ENCODE results near the gene CPA1.
"Not testable (repeated sequence)": the region's sequence is repeated elsewhere in the genome, so short reads cannot be mapped to it uniquely, and the experiment has no call there.

CPA1 gene

GRCh38 chr7:130372402-130373165, 7.7 kb upstream of the CPA1 start:
- TF ChIP-seq Cebpa-rat (IDR thresholded peaks at IDR 0.05) = no peak
- no peak overlapping the region for H3K9ac ChIP-seq
- no peak overlapping the region for H3K27ac ChIP-seq

GRCh38 chr7:130374507-130374906, 5.8 kb upstream of the CPA1 start:
- H3K4me3 ChIP-seq = no peak overlapping the region
- no peaks in the 10 kb centered on the region for H3K4me1 ChIP-seq
- no peak for TF ChIP-seq Cebpa-rat (IDR thresholded peaks at IDR 0.05)
- H3K36me3 ChIP-seq = no peaks in the 10 kb centered on the region
- peaks cover 21% of the 10 kb centered on the region for H3K9me3 ChIP-seq
- no peak overlapping the region for H3K9ac ChIP-seq
- H4K20me1 ChIP-seq = no peaks in the 10 kb centered on the region
- H3K27me3 ChIP-seq = no peaks in the 10 kb centered on the region
- H3K4me2 ChIP-seq = no peak overlapping the region
- no peak overlapping the region for H3K27ac ChIP-seq

More at GRCh38 chr7:130372402-130373165, 7.7 kb upstream of the CPA1 start:
- Histone ChIP-seq H3K4me1 (no peaks in the 10 kb centered on the region), H3K4me3 (no peak overlapping the region), H4K20me1 (no peaks in the 10 kb centered on the region), H3K27me3 (no peaks in the 10 kb centered on the region), H3K9me3 (peaks cover 21% of the 10 kb centered on the region), H3K36me3 (no peaks in the 10 kb centered on the region), H3K4me2 (no peak overlapping the region)

GRCh38 chr7:130376461-130376860, 3.8 kb upstream of the CPA1 start:
- H3K9ac ChIP-seq, H3K4me1 ChIP-seq, H3K4me3 ChIP-seq, H3K27me3 ChIP-seq, H3K36me3 ChIP-seq, H3K4me2 ChIP-seq, H3K27ac ChIP-seq, H4K20me1 ChIP-seq: not testable (repeated sequence)
- H3K9me3 ChIP-seq = peaks cover 21% of the 10 kb centered on the region

GRCh38 chr7:130377178-130377577, 3.1 kb upstream of the CPA1 start:
- Histone ChIP-seq H4K20me1 (no peaks in the 10 kb centered on the region), H3K9ac (no peak overlapping the region), H3K4me3 (no peak overlapping the region), H3K27ac (no peak overlapping the region), H3K4me1 (no peaks in the 10 kb centered on the region), H3K4me2 (no peak overlapping the region), H3K27me3 (no peaks in the 10 kb centered on the region), H3K36me3 (no peaks in the 10 kb centered on the region), H3K9me3 (peaks cover 21% of the 10 kb centered on the region)
- TF ChIP-seq Cebpa-rat (IDR thresholded peaks at IDR 0.05) = no peak

- Histone ChIP-seq H3K27me3 (no peaks in the 10 kb centered on the region), H3K4me1 (no peaks in the 10 kb centered on the region), H3K9ac (no peak overlapping the region), H3K9me3 (peaks cover 21% of the 10 kb centered on the region), H3K4me3 (no peak overlapping the region), H3K36me3 (no peaks in the 10 kb centered on the region), H4K20me1 (no peaks in the 10 kb centered on the region), H3K4me2 (no peak overlapping the region), H3K27ac (no peak overlapping the region)
- no peak for TF ChIP-seq Cebpa-rat (IDR thresholded peaks at IDR 0.05)
Measured at GRCh38 chr7:130379019-130379418, 1.3 kb upstream of the CPA1 start.

GRCh38 chr7:130379532-130379920, 768 bp upstream of the CPA1 start:
- H3K4me1 ChIP-seq = no peaks in the 10 kb centered on the region
- no peaks in the 10 kb centered on the region for H4K20me1 ChIP-seq
- peaks cover 21% of the 10 kb centered on the region for H3K9me3 ChIP-seq
- TF ChIP-seq Cebpa-rat (IDR thresholded peaks at IDR 0.05) = no peak
- H3K27me3 ChIP-seq = no peaks in the 10 kb centered on the region
- H3K27ac ChIP-seq = no peak overlapping the region
- H3K4me2 ChIP-seq = no peak overlapping the region
- H3K36me3 ChIP-seq = no peaks in the 10 kb centered on the region
- H3K9ac ChIP-seq = no peak overlapping the region
- no peak overlapping the region for H3K4me3 ChIP-seq

- Histone ChIP-seq H3K27me3 (no peaks in the 10 kb centered on the region), H3K36me3 (no peaks in the 10 kb centered on the region), H3K4me2 (no peak overlapping the region), H3K4me1 (no peaks in the 10 kb centered on the region), H3K4me3 (no peak overlapping the region), H3K9ac (no peak overlapping the region), H4K20me1 (no peaks in the 10 kb centered on the region), H3K27ac (no peak overlapping the region), H3K9me3 (peaks cover 14% of the 10 kb centered on the region)
- TF ChIP-seq Cebpa-rat (IDR thresholded peaks at IDR 0.05) = no peak
Measured at GRCh38 chr7:130380861-130381455, 664 bp downstream of the CPA1 start.

GRCh38 chr7:130381468-130382312, 1.4 kb downstream of the CPA1 start:
- Histone ChIP-seq H3K27me3 (no peaks in the 10 kb centered on the region), H4K20me1 (no peaks in the 10 kb centered on the region), H3K4me3 (no peak overlapping the region), H3K4me1 (no peaks in the 10 kb centered on the region), H3K27ac (no peak overlapping the region), H3K36me3 (no peaks in the 10 kb centered on the region), H3K4me2 (no peak overlapping the region), H3K9me3 (peaks cover 7% of the 10 kb centered on the region), H3K9ac (no peak overlapping the region)
- TF ChIP-seq Cebpa-rat (IDR thresholded peaks at IDR 0.05) = no peak

GRCh38 chr7:130383187-130383980, 3.1 kb downstream of the CPA1 start:
- H3K4me3 ChIP-seq = no peak overlapping the region
- H3K4me2 ChIP-seq = no peak overlapping the region
- peaks cover 7% of the 10 kb centered on the region; the same call in 1 of the 2 replicates for H3K4me1 ChIP-seq
- H3K27ac ChIP-seq = no peak overlapping the region
- H3K36me3 ChIP-seq = no peaks in the 10 kb centered on the region
- no peaks in the 10 kb centered on the region for H3K9me3 ChIP-seq
- no peak overlapping the region for H3K9ac ChIP-seq
- no peaks in the 10 kb centered on the region for H3K27me3 ChIP-seq
- H4K20me1 ChIP-seq = no peaks in the 10 kb centered on the region
- TF ChIP-seq Cebpa-rat (IDR thresholded peaks at IDR 0.05) = no peak

All from BLaER1 (cell line).